ENCODE results near the gene BCR.

DNA sequence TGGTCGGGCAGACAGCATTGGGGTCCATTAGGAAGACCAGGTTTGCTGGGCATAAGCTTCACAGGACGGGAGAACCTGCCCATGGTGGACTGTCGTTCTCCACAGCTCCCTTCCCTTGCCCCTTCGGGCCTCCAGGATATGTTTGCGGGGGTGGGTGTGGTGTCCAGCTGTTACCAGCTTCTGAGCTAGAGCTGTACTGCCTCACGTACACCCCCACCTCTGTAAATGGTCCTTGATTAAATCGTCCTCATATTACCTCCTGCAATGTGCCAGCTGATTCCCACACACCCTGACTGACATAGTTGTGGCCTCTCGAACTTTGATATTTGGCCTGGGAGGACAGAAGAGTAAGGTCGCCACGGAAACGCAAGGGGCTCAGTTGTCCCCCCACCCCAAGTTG lies 16.2 kb upstream of the BCR start:
- TF ChIP-seq RCOR1 (IDR thresholded peaks at IDR 0.05; ENCODE audit: insufficient replicate concordance, low read length) (no peak), RFX5 (IDR thresholded peaks at IDR 0.05; ENCODE audit: low read depth, low read length) (no peak), MXI1 (IDR thresholded peaks at IDR 0.05; ENCODE audit: borderline replicate concordance, low read depth, low read length) (no peak), MAFK (IDR thresholded peaks at IDR 0.05; ENCODE audit: low read depth, low read length) (no peak), POLR2A (IDR thresholded peaks at IDR 0.05; ENCODE audit: low read depth, low read length) (no peak), CEBPB (IDR thresholded peaks at IDR 0.05; ENCODE audit: low read depth, low read length) (no peak)
- TF ChIP-seq, protein P1, sequence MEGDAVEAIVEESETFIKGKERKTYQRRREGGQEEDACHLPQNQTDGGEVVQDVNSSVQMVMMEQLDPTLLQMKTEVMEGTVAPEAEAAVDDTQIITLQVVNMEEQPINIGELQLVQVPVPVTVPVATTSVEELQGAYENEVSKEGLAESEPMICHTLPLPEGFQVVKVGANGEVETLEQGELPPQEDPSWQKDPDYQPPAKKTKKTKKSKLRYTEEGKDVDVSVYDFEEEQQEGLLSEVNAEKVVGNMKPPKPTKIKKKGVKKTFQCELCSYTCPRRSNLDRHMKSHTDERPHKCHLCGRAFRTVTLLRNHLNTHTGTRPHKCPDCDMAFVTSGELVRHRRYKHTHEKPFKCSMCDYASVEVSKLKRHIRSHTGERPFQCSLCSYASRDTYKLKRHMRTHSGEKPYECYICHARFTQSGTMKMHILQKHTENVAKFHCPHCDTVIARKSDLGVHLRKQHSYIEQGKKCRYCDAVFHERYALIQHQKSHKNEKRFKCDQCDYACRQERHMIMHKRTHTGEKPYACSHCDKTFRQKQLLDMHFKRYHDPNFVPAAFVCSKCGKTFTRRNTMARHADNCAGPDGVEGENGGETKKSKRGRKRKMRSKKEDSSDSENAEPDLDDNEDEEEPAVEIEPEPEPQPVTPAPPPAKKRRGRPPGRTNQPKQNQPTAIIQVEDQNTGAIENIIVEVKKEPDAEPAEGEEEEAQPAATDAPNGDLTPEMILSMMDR (conservative IDR thresholded peaks at IDR 0.05; ENCODE audit: low read depth, low read length): no peak
- TF ChIP-seq, protein P2, sequence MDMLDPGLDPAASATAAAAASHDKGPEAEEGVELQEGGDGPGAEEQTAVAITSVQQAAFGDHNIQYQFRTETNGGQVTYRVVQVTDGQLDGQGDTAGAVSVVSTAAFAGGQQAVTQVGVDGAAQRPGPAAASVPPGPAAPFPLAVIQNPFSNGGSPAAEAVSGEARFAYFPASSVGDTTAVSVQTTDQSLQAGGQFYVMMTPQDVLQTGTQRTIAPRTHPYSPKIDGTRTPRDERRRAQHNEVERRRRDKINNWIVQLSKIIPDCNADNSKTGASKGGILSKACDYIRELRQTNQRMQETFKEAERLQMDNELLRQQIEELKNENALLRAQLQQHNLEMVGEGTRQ (IDR thresholded peaks at IDR 0.05; ENCODE audit: low read depth, low read length): no peak

Measured in IMR-90 (cell line).